Keratinocyte (primary cell): Measurements from ENCODE around the gene SENP7. TPM values are rescaled to one million over a fixed set of nuclear protein-coding genes. Genes with fewer than 3 reads are reported as not detected.

Experiments
- DNase-seq: peaks from one replicate; pipeline ENCODE4 v3.0.0-alpha.2; 2011; ENCODE audit warnings: low read depth, missing footprints, low spot score
- FAIRE-seq: peaks from 2 replicates; lab custom pipeline; 2011; peaks lifted over from hg19 to GRCh38; lab: Jason Lieb, UNC
- H2AFZ ChIP-seq: 2 replicates; pipeline ENCODE4 v1.6.0; 2012; ENCODE audit warnings: low read length, control low read depth, inconsistent platforms; ENCODE audit not compliant: control insufficient read depth
- H3K27ac ChIP-seq: 2 replicates; pipeline ENCODE4 v1.5.1; 2011; ENCODE audit warnings: low read length; ENCODE audit not compliant: control insufficient read depth, insufficient read depth
- H3K27me3 ChIP-seq: 3 replicates; pipeline ENCODE4 v1.6.0; 2011; ENCODE audit warnings: low read length; ENCODE audit not compliant: control insufficient read depth, insufficient read depth; ENCODE audit errors: extremely low read depth
- H3K36me3 ChIP-seq, 2 experiments: 2 replicates in 1 of 2; 3 replicates in 1 of 2; pipeline ENCODE4 v1.5.1; 2011; ENCODE audit warnings: low read length in 2 of 2, mild to moderate bottlenecking in 1 of 2; ENCODE audit not compliant: control insufficient read depth in 2 of 2, insufficient read depth in 2 of 2; ENCODE audit errors: extremely low read depth in 1 of 2
- H3K4me1 ChIP-seq: 3 replicates; pipeline ENCODE4 v1.5.1; 2011; ENCODE audit warnings: low read length; ENCODE audit not compliant: control insufficient read depth, insufficient read depth; ENCODE audit errors: extremely low read depth
- H3K4me2 ChIP-seq: 3 replicates; pipeline ENCODE4 v1.6.0; 2011; ENCODE audit warnings: low read depth, low read length; ENCODE audit not compliant: control insufficient read depth, insufficient read depth; ENCODE audit errors: extremely low read depth
- H3K4me3 ChIP-seq, 3 experiments: fragments of 200-600 bp in 1 of 3; sonication (generic) in 1 of 3; 2 replicates in 2 of 3; 3 replicates in 1 of 3; pipeline ENCODE4 v1.5.1; 2011 to 2016; ENCODE audit warnings: low read length in 3 of 3, mild to moderate bottlenecking in 3 of 3, control low read depth in 2 of 3, inconsistent platforms in 1 of 3, low read depth in 1 of 3, mixed read lengths in 1 of 3, mixed run types in 1 of 3, moderate library complexity in 1 of 3; ENCODE audit not compliant: control insufficient read depth in 2 of 3, insufficient read depth in 2 of 3; ENCODE audit errors: extremely low read depth in 1 of 3
- H3K79me2 ChIP-seq: 2 replicates; pipeline ENCODE4 v1.6.0; 2012; ENCODE audit warnings: low read length; ENCODE audit not compliant: control insufficient read depth, insufficient read depth
- H3K9ac ChIP-seq: 3 replicates; pipeline ENCODE4 v1.6.0; 2011; ENCODE audit warnings: low read length; ENCODE audit not compliant: control insufficient read depth, insufficient read depth; ENCODE audit errors: extremely low read depth
- H3K9me1 ChIP-seq: 3 replicates; pipeline ENCODE4 v1.6.0; 2011; ENCODE audit warnings: low read length; ENCODE audit not compliant: control insufficient read depth, insufficient read depth; ENCODE audit errors: extremely low read depth
- H3K9me3 ChIP-seq: 2 replicates; pipeline ENCODE4 v1.5.1; 2012; ENCODE audit warnings: low read depth, low read length; ENCODE audit not compliant: control insufficient read depth
- H4K20me1 ChIP-seq: 3 replicates; pipeline ENCODE4 v1.6.0; 2011; ENCODE audit warnings: low read length; ENCODE audit not compliant: control insufficient read depth, insufficient read depth; ENCODE audit errors: extremely low read depth
- CTCF ChIP-seq, 3 experiments: IDR thresholded peaks in 1 of 3; conservative IDR thresholded peaks in 1 of 3; optimal IDR thresholded peaks in 1 of 3; 2 replicates in 2 of 3; 3 replicates in 1 of 3; pipeline versions ENCODE3 to v1.5.1; 2011; ENCODE audit warnings: low read length in 3 of 3, mild to moderate bottlenecking in 3 of 3, moderate library complexity in 2 of 3, control low read depth in 1 of 3, inconsistent platforms in 1 of 3; ENCODE audit not compliant: insufficient read depth in 2 of 3; ENCODE audit errors: extremely low read depth in 1 of 3
- EZH2 ChIP-seq: IDR thresholded peaks from one replicate; pipeline ENCODE4 v1.6.1; 2012; ENCODE audit warnings: inconsistent platforms, mild to moderate bottlenecking, low read length, moderate library complexity
- dilution Hi-C: fragments of 300-500 bp; cut with MboI; formaldehyde crosslinking; loops from one replicate; pipeline ENCODE4 v1.7.0; 2020; ENCODE audit warnings: low sequenced_read_pairs; ENCODE audit not compliant: extremely low pct_ligation_motif_present
- polyA plus RNA-seq, 5 experiments: library from polyadenylated mRNA; depleted of rRNA in 3 of 5; stranded (reverse) in 3 of 5; stranded (forward) in 1 of 5; unstranded in 1 of 5; fragments of >200 nt; gene quantifications; 1 replicate in 1 of 5; 2 replicates in 3 of 5; 3 replicates in 1 of 5; pipeline versions ENCODE4 v1.2.1 to v1.2.3, GENCODE V29; 2011 to 2012; ENCODE audit warnings: missing spikeins in 2 of 5, low read depth in 1 of 5, low replicate concordance in 1 of 5

SENP7 gene
- polyA plus RNA-seq, 1 donor (not counting 4 experiments of a cell fraction or from before 2014, with no cell fraction given), result 7.4 TPM

- dilution Hi-C loops, result no loop called here
- DNase-seq (no peak), FAIRE-seq (no peak)
- Histone ChIP-seq H3K27ac (no peak overlapping the region), H3K9me3 (no peaks in the 10 kb centered on the region), H3K9ac (no peak overlapping the region), H2AFZ (no peak overlapping the region), H3K4me2 (no peak overlapping the region), H3K4me1 (no peaks in the 10 kb centered on the region), H4K20me1 (no peaks in the 10 kb centered on the region), H3K4me3 (no peak overlapping the region), H3K36me3 (no peaks in the 10 kb centered on the region), H3K9me1 (no peaks in the 10 kb centered on the region), H3K27me3 (no peaks in the 10 kb centered on the region), H3K79me2 (no peaks in the 10 kb centered on the region)
- TF ChIP-seq CTCF (optimal IDR thresholded peaks at IDR 0.05 in 1 of 3, IDR thresholded peaks at IDR 0.05 in 1 of 3, conservative IDR thresholded peaks at IDR 0.05 in 1 of 3; ENCODE audit: extremely low read depth in 1 of 3, insufficient read depth in 2 of 3, low read length in 3 of 3) (no peak), EZH2 (no peak)
These were observed 129.4 kb downstream of the SENP7 start for GRCh38 chr3:101383656-101384055.

DNA sequence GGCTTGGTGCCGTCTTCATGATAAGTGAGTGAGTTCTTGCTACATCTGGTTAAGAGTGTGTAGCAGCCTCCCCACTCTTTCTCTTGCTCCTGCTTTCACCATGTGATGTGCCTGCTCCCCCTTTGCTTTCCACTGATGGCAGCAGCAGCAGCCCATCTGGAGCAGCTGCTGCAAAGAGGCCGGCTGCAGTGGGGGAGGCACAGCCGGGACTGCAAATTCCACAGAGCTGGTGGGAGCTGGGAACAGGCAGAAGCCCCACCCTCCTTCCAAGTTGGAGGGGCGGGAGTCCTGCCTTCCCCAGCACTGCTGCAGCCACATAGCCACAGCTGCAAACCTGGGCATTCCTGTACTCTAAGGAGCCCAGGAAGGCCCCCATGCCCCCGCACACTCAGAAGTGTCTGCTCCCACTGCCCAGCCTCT lies 129.8 kb downstream of the SENP7 start:
- H3K9ac ChIP-seq, result no peak overlapping the region
- no peak overlapping the region for H3K4me2 ChIP-seq
- DNase-seq (no peak), FAIRE-seq (no peak)
- H3K36me3 ChIP-seq, result no peaks in the 10 kb centered on the region
- no peaks in the 10 kb centered on the region for H4K20me1 ChIP-seq
- no peaks in the 10 kb centered on the region for H3K27me3 ChIP-seq
- dilution Hi-C loops, result no loop called here
- no peak overlapping the region for H3K4me3 ChIP-seq
- H3K9me3 ChIP-seq, result no peaks in the 10 kb centered on the region
- no peak overlapping the region for H2AFZ ChIP-seq
- H3K79me2 ChIP-seq, result no peaks in the 10 kb centered on the region
- no peaks in the 10 kb centered on the region for H3K4me1 ChIP-seq
- TF ChIP-seq CTCF (optimal IDR thresholded peaks at IDR 0.05 in 1 of 3, IDR thresholded peaks at IDR 0.05 in 1 of 3, conservative IDR thresholded peaks at IDR 0.05 in 1 of 3; ENCODE audit: extremely low read depth in 1 of 3, insufficient read depth in 2 of 3, low read length in 3 of 3), result no peak
- no peak for TF ChIP-seq EZH2
- no peaks in the 10 kb centered on the region for H3K9me1 ChIP-seq
- H3K27ac ChIP-seq, result no peak overlapping the region
